Common myeloid progenitor, CD34-positive (primary cell): ENCODE results near the gene CRACDL.
A peak's percentile ranks its signal among the peaks of the same experiment; 100 is the strongest.

Experiments
- CTCF ChIA-PET: fragments of 350-600 bp; sonication (Branson Sonifier 250); formaldehyde crosslinking; loops from one replicate; lab custom pipeline; 2021; ENCODE audit warnings: antibody characterized with exemption; lab: Charles Lee
- POLR2A ChIA-PET: fragments of 350-600 bp; sonication (Branson Sonifier 250); formaldehyde crosslinking; loops from one replicate; lab custom pipeline; 2021; ENCODE audit warnings: antibody characterized with exemption; lab: Charles Lee
- DNase-seq, 3 donors: peaks; one replicate each; pipeline versions ENCODE4 v3.0.0 to v3.0.0-alpha.2; 2013
- H3K27ac ChIP-seq, 2 experiments: 1 replicate in 1 of 2; 2 replicates in 1 of 2; pipeline ENCODE4 v1.7.0; 2013; ENCODE audit warnings: inconsistent platforms in 2 of 2, low read length in 2 of 2, mild to moderate bottlenecking in 2 of 2, low read depth in 1 of 2, moderate library complexity in 1 of 2; ENCODE audit not compliant: severe bottlenecking in 2 of 2, insufficient read depth in 1 of 2, poor library complexity in 1 of 2
- H3K27me3 ChIP-seq, 5 experiments: replicated peaks in 2 of 5; 1 replicate in 3 of 5; 2 replicates in 2 of 5; pipeline versions ENCODE4 v1.6.1 to v1.7.0; 2013; ENCODE audit warnings: low read length in 4 of 5, mild to moderate bottlenecking in 2 of 5, moderate library complexity in 2 of 5, inconsistent platforms in 1 of 5; ENCODE audit not compliant: insufficient read depth in 5 of 5, control insufficient read depth in 4 of 5
- H3K36me3 ChIP-seq, 4 experiments: 1 replicate in 2 of 4; 2 replicates in 2 of 4; pipeline versions ENCODE4 v1.6.1 to v1.7.0; 2013; ENCODE audit warnings: low read length in 3 of 4, control low read depth in 1 of 4, mild to moderate bottlenecking in 1 of 4; ENCODE audit not compliant: control insufficient read depth in 4 of 4, insufficient read depth in 4 of 4
- H3K4me1 ChIP-seq, 4 experiments: 1 replicate in 3 of 4; 2 replicates in 1 of 4; pipeline versions ENCODE4 v1.6.1 to v1.7.1; 2013; ENCODE audit warnings: low read length in 3 of 4, mild to moderate bottlenecking in 3 of 4, control low read depth in 1 of 4, inconsistent platforms in 1 of 4, moderate library complexity in 1 of 4; ENCODE audit not compliant: control insufficient read depth in 4 of 4, insufficient read depth in 4 of 4; ENCODE audit errors: control extremely low read depth in 1 of 4
- H3K4me3 ChIP-seq, 7 experiments: 1 replicate in 4 of 7; 2 replicates in 3 of 7; pipeline versions ENCODE4 v1.5.1 to v1.7.0; 2013; ENCODE audit warnings: mild to moderate bottlenecking in 7 of 7, low read length in 6 of 7, moderate library complexity in 6 of 7, inconsistent platforms in 2 of 7, low read depth in 2 of 7, control low read depth in 1 of 7; ENCODE audit not compliant: insufficient read depth in 4 of 7, control insufficient read depth in 1 of 7; ENCODE audit errors: extremely low read depth in 1 of 7
- H3K9me3 ChIP-seq, 5 experiments: 1 replicate in 4 of 5; 2 replicates in 1 of 5; pipeline versions ENCODE4 v1.6.1 to v1.7.1; 2013; ENCODE audit warnings: low read length in 4 of 5, mild to moderate bottlenecking in 2 of 5, inconsistent platforms in 1 of 5, low read depth in 1 of 5, moderate library complexity in 1 of 5; ENCODE audit not compliant: control insufficient read depth in 4 of 5, insufficient read depth in 2 of 5; ENCODE audit errors: control extremely low read depth in 1 of 5
- WGBS: methylation state at CpG from one replicate; pipeline ENCODE4 v1.1.5; 2013; ENCODE audit not compliant: insufficient coverage; 5-methylcytosine and 5-hydroxymethylcytosine counted together

The CRACDL gene

DNA sequence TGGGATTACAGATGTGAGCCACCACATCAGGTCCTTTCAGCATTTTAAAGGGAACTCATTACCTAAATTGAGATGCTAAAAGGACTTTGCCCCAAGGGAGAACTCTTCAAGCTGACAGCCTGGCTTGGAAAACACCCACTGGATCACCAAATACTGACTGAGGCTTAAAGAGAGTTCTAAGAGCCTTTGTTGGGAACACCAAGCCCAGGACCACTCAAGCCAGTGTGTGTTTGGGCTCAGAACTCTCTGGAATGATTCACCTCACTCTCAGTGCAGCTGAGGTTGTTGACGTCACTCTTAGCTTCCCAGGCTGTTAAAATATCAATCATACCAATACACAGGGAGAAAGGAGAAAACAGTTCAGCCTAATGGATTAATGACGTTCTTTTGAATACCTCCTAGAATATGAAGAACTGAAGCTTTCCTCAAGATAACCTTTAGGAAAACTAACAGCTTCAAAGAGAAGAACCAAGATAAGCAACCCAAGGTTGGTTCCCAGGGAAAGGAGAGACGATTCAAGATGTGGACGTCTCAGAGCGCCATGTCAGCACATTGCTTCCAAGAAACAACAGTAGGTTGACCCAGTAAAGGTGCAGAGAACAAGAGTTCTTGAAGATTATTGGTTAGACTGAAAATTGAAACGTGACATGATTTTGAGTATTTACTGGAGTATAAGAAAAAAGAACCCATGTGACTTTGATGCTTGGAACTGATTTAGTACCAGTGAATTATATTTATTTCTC, 157.1 kb downstream of the CRACDL start:
- no peaks in the 10 kb centered on the region for H3K36me3 ChIP-seq
- H3K27me3 ChIP-seq: no peaks in the 10 kb centered on the region
- H3K9me3 ChIP-seq: peaks cover 3 to 22% (median 5%) of the 10 kb centered on the region in 5 experiments
- ChIA-PET CTCF (no interaction called here), POLR2A (no interaction called here)
- H3K27ac ChIP-seq: no peak overlapping the region
- DNase-seq: no peak
- H3K4me1 ChIP-seq: peaks cover 0 to 11% (median 2%) of the 10 kb centered on the region in 4 experiments
- 96% methylated on average over 4 of the region's 6 CpGs for WGBS
- H3K4me3 ChIP-seq: no peak overlapping the region

DNA sequence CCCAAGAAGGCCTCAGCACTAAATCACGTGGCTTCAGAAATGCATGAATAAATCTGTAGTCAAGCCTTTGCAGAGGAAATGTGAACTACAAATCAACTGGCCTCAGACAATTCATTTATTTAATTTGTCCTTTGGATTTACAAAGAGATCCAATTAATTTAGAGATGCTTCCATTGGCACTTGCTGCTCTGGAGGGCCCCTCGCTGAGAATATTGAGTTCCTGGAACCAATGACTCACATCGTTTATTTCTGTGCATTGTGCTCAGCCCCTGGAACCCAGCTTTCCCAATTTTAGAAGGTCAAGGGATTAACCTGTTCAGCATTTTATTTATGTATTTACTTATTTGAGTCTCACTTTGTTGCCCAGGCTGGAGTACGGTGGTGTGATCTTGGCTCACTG, 157.9 kb downstream of the CRACDL start:
- ChIA-PET CTCF (no interaction called here), POLR2A (no interaction called here)
- no peak for DNase-seq

DNA sequence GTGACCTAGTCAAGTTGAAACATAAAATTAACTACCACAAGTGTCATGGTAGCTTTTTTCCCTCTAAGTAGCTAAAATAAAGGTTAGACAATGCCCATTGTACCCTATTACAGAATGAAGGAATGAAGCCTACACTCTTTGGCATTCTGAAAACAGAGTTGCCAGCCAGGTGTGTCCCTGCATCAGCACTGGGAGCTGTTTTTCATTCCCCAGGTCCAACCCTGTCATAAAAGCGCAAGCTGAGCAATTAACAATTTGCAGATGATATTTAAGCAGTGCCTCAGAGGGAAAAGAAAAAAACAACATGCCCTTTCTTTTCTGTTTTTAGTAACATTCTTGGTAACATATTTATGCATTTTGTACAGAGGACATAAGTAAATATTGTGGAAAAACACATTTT, 158.3 kb downstream of the CRACDL start:
- Histone ChIP-seq H3K36me3 (no peaks in the 10 kb centered on the region), H3K27me3 (no peaks in the 10 kb centered on the region), H3K9me3 (peaks cover 3 to 21% (median 5%) of the 10 kb centered on the region in 5 experiments), H3K4me1 (peaks cover 0 to 12% (median 2%) of the 10 kb centered on the region in 4 experiments), H3K27ac (no peak overlapping the region), H3K4me3 (no peak overlapping the region)
- no peak for DNase-seq
- ChIA-PET POLR2A (no interaction called here), CTCF (no interaction called here)
- WGBS: no CpG with 5 or more reads among the region's 1 CpG

More for the DNA sequence above, 157.9 kb downstream of the CRACDL start:
- H3K4me1 ChIP-seq: peaks cover 0 to 11% (median 2%) of the 10 kb centered on the region in 4 experiments
- no peak overlapping the region for H3K27ac ChIP-seq
- WGBS: 82% methylated on average over 3 of the region's 4 CpGs
- no peaks in the 10 kb centered on the region for H3K36me3 ChIP-seq
- no peak overlapping the region for H3K4me3 ChIP-seq
- H3K27me3 ChIP-seq: no peaks in the 10 kb centered on the region
- H3K9me3 ChIP-seq: peaks cover 3 to 22% (median 5%) of the 10 kb centered on the region in 5 experiments

DNA sequence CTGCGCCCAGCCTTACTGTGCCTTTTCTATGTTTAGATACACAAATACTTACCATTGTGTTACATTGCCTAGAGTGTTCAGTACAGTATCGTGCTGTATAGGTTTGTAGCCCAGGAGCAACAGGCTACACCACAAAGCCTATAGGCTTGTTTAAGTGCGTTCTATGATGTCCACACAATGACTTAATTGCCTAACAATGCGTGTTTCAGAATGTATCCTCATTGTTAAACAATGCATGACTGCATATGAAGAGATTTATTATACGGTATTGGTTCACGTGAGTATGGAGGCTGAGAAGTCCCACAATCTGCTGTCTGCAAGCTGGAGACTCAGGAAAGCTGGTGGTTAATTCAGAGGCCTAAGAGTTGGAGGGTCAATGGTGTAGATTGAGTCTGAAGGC, 158.9 kb downstream of the CRACDL start:
- Histone ChIP-seq H3K4me1 (peaks cover 3 to 18% (median 7%) of the 10 kb centered on the region in 4 experiments), H3K4me3 (no peak overlapping the region), H3K9me3 (peaks cover 0 to 15% (median 5%) of the 10 kb centered on the region in 5 experiments), H3K36me3 (no peaks in the 10 kb centered on the region), H3K27ac (no peak overlapping the region), H3K27me3 (no peaks in the 10 kb centered on the region)
- WGBS: 97% methylated on average over 6 of the region's 6 CpGs
- ChIA-PET CTCF (no interaction called here), POLR2A (no interaction called here)
- no peak for DNase-seq

DNA sequence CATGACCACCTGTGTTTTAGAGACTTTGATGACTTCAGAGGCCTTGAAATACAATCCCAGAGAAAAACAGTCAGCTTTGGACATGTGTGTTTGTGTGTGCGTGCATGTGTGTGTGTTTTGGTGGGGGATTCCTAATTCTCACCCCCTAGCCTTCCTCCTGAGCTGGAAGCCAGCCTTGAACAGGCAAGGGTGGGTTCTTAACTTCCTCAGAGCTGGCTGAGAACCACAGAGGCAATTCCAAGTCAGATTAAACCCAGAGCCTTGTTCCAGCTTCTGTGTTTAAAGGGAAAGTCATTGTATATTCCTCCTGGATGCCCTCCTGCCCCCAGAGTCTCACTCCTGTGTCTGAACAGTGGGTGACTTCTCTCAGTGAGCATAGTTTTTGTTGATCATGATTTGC, 159.9 kb downstream of the CRACDL start:
- peaks cover 0 to 6% (median 3%) of the 10 kb centered on the region in 5 experiments for H3K9me3 ChIP-seq
- peak in 1 of 3 donors; percentile 30 for DNase-seq
- H3K27ac ChIP-seq: no peak overlapping the region
- H3K4me1 ChIP-seq: peaks cover 8 to 26% (median 15%) of the 10 kb centered on the region in 4 experiments
- no CpG with 5 or more reads among the region's 1 CpG for WGBS
- no peak overlapping the region for H3K4me3 ChIP-seq
- CTCF ChIA-PET: interaction anchor here (0.9 to 2.6 kb wide), 5 partner anchors 9 to 127 kb away, joined by 3 to 7 read pairs (median 3); no protein-coding TSS in a partner anchor
- H3K36me3 ChIP-seq: no peaks in the 10 kb centered on the region
- no peaks in the 10 kb centered on the region for H3K27me3 ChIP-seq
- POLR2A ChIA-PET: no interaction called here

DNA sequence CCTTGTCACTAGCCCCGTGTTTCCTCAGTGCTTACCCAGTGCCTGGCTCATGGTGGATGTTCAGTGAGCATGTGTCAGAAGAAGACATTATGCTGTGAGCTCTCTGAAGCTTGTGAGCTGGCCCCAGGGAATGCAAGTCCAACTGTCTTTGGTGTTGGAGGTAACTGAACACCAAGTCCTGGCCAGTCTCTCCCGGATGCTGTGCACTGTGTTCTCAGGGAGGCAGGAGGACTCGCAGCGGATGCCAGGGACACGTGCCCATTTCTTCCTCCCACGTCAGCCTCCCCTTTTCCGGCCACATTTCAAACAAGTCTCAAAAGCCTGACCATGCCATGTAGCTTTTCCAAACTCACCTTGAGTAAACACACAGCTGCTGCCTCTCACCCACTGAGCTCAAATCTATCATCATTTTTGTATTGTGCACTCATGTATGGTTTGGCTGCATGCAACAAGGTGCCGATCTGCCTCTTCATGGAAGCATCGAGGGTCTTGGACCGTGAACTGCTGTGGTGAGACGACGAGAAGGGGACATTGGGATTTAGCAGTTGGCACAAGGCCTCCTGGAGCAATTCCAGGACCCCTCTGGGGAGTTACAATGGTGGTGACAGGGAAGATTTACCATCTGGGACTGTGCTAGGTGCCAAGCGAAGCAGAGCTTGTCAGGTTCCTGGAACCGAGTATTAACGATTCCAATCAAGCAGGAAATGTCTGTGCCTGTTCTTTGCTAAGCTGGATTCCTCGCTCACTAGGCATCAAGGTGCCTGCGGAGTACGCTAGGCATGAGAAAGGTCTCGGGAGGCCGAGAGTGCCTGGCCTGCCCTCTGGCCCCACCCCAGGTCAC, 160.7 kb downstream of the CRACDL start:
- no peaks in the 10 kb centered on the region for H3K36me3 ChIP-seq
- 76% methylated on average over 19 of the region's 20 CpGs for WGBS
- H3K4me3 ChIP-seq: no peak overlapping the region
- peaks cover 8 to 28% (median 15%) of the 10 kb centered on the region in 4 experiments for H3K4me1 ChIP-seq
- H3K27ac ChIP-seq: no peak overlapping the region
- ChIA-PET CTCF (interaction anchor here (1.0 to 2.6 kb wide), 5 partner anchors 8 to 126 kb away, joined by 3 to 7 read pairs (median 3); no protein-coding TSS in a partner anchor), POLR2A (no interaction called here)
- DNase-seq: no peak
- no peaks in the 10 kb centered on the region for H3K27me3 ChIP-seq
- H3K9me3 ChIP-seq: peaks cover 0 to 6% (median 3%) of the 10 kb centered on the region in 5 experiments
